Loucy (cell line): ENCODE measurements around the gene TPD52L1.

Experiments
- H2AFZ ChIP-seq: fragments of 200-600 bp; sonication (generic); 2 replicates; pipeline ENCODE4 v1.6.0; 2016; ENCODE audit warnings: antibody characterized with exemption, mild to moderate bottlenecking, low read length, moderate library complexity
- H3F3A ChIP-seq: fragments of 200-600 bp; 2 replicates; pipeline ENCODE4 v1.6.0; 2016; ENCODE audit warnings: antibody characterized with exemption, low read depth, mild to moderate bottlenecking
- H3K27me3 ChIP-seq: fragments of 200-600 bp; sonication (generic); 2 replicates; pipeline ENCODE4 v1.6.1; 2014; ENCODE audit warnings: low read length, mild to moderate bottlenecking; ENCODE audit not compliant: insufficient read depth, poor library complexity, severe bottlenecking
- H3K36me3 ChIP-seq: fragments of 200-600 bp; sonication (generic); 2 replicates; pipeline ENCODE4 v1.6.1; 2016; ENCODE audit warnings: low read length; ENCODE audit not compliant: insufficient read depth
- H3K4me1 ChIP-seq: fragments of 200-600 bp; sonication (generic); 2 replicates; pipeline ENCODE4 v1.5.1; 2014; ENCODE audit warnings: low read length, mild to moderate bottlenecking; ENCODE audit not compliant: insufficient read depth, poor library complexity, severe bottlenecking
- H3K4me2 ChIP-seq: fragments of 200-600 bp; sonication (generic); 2 replicates; pipeline ENCODE4 v1.6.0; 2014; ENCODE audit warnings: antibody characterized with exemption, low read length, low read depth, mild to moderate bottlenecking; ENCODE audit not compliant: poor library complexity, severe bottlenecking
- H3K4me3 ChIP-seq: fragments of 200-600 bp; sonication (generic); 2 replicates; pipeline ENCODE4 v1.5.1; 2014; ENCODE audit warnings: low read length, mild to moderate bottlenecking, mixed read lengths; ENCODE audit not compliant: poor library complexity, severe bottlenecking
- H3K79me2 ChIP-seq: fragments of 200-600 bp; sonication (generic); 2 replicates; pipeline ENCODE4 v1.6.1; 2014; ENCODE audit warnings: low read length; ENCODE audit not compliant: insufficient read depth
- H3K9ac ChIP-seq: fragments of 200-600 bp; sonication (generic); 2 replicates; pipeline ENCODE4 v1.6.0; 2014; ENCODE audit warnings: mild to moderate bottlenecking, low read depth, low read length, moderate library complexity; ENCODE audit not compliant: poor library complexity, severe bottlenecking
- H3K9me2 ChIP-seq: fragments of 200-600 bp; sonication (generic); replicated peaks from 2 replicates; pipeline ENCODE4 v1.6.1; 2016; ENCODE audit warnings: low read depth, low read length, mixed read lengths
- H3K9me3 ChIP-seq: fragments of 200-600 bp; sonication (generic); 2 replicates; pipeline ENCODE4 v1.6.1; 2014; ENCODE audit warnings: mild to moderate bottlenecking, antibody characterized with exemption, low read length, low read depth; ENCODE audit not compliant: insufficient read depth
- H4K20me1 ChIP-seq: fragments of 200-600 bp; sonication (generic); 2 replicates; pipeline ENCODE4 v1.6.0; 2014; ENCODE audit warnings: antibody characterized with exemption, low read length, mild to moderate bottlenecking; ENCODE audit not compliant: insufficient read depth, poor library complexity, severe bottlenecking
- CTCF ChIP-seq: fragments of 200-600 bp; sonication (generic); conservative IDR thresholded peaks from 2 replicates; pipeline ENCODE4 v1.5.1; 2014; ENCODE audit warnings: mild to moderate bottlenecking, antibody characterized with exemption, low read length
- EZH2phosphoT487 ChIP-seq: fragments of 200-600 bp; IDR thresholded peaks from 2 replicates; pipeline ENCODE4 v1.6.1; 2018; ENCODE audit warnings: antibody characterized with exemption, mild to moderate bottlenecking, moderate library complexity, borderline replicate concordance

TPD52L1 gene

GRCh38 chr6:125155344-125155743, 1.8 kb downstream of the TPD52L1 start:
- TF ChIP-seq CTCF (no peak), EZH2phosphoT487 (no peak)
- H3K36me3 ChIP-seq = no peaks in the 10 kb centered on the region
- H3K9ac ChIP-seq = no peak overlapping the region
- H3F3A ChIP-seq = no peaks in the 10 kb centered on the region
- H3K4me2 ChIP-seq = no peak overlapping the region
- no peaks in the 10 kb centered on the region for H3K27me3 ChIP-seq
- no peaks in the 10 kb centered on the region for H3K4me1 ChIP-seq
- no peaks in the 10 kb centered on the region for H4K20me1 ChIP-seq
- H3K9me2 ChIP-seq = no peaks in the 10 kb centered on the region
- no peak overlapping the region for H3K4me3 ChIP-seq
- no peaks in the 10 kb centered on the region for H3K79me2 ChIP-seq
- H2AFZ ChIP-seq = no peak overlapping the region
- H3K9me3 ChIP-seq = no peaks in the 10 kb centered on the region

GRCh38 chr6:125156496-125156895, 2.9 kb downstream of the TPD52L1 start:
- Histone ChIP-seq H4K20me1 (no peaks in the 10 kb centered on the region), H3K79me2 (no peaks in the 10 kb centered on the region), H2AFZ (no peak overlapping the region), H3K36me3 (no peaks in the 10 kb centered on the region), H3K4me1 (no peaks in the 10 kb centered on the region), H3F3A (no peaks in the 10 kb centered on the region), H3K9me3 (no peaks in the 10 kb centered on the region), H3K4me2 (no peak overlapping the region), H3K9ac (no peak overlapping the region), H3K9me2 (no peaks in the 10 kb centered on the region), H3K27me3 (no peaks in the 10 kb centered on the region), H3K4me3 (no peak overlapping the region)
- TF ChIP-seq EZH2phosphoT487 (no peak), CTCF (no peak)

- no peaks in the 10 kb centered on the region for H3K9me2 ChIP-seq
- TF ChIP-seq EZH2phosphoT487 (no peak), CTCF (no peak)
- H3K9ac ChIP-seq = no peak overlapping the region
- no peaks in the 10 kb centered on the region for H3F3A ChIP-seq
- H3K36me3 ChIP-seq = no peaks in the 10 kb centered on the region
- H3K4me2 ChIP-seq = no peak overlapping the region
- no peak overlapping the region for H3K4me3 ChIP-seq
- H3K4me1 ChIP-seq = no peaks in the 10 kb centered on the region
- no peaks in the 10 kb centered on the region for H3K79me2 ChIP-seq
- H3K9me3 ChIP-seq = no peaks in the 10 kb centered on the region
- H2AFZ ChIP-seq = no peak overlapping the region
- no peaks in the 10 kb centered on the region for H3K27me3 ChIP-seq
- no peaks in the 10 kb centered on the region for H4K20me1 ChIP-seq
Observed at GRCh38 chr6:125157280-125157679, 3.7 kb downstream of the TPD52L1 start.
